H9 (cell line): ENCODE measurements around the gene FAM210A. TPM values are rescaled to one million over a fixed set of nuclear protein-coding genes. Genes with fewer than 3 reads are reported as not detected.
A peak's percentile ranks its signal among the peaks of the same experiment; 100 is the strongest.

Experiments
- DNase-seq: peaks from one replicate; pipeline ENCODE4 v3.0.0-alpha.2; 2017
- H2AFZ ChIP-seq: one replicate; pipeline ENCODE4 v1.6.1; 2013; ENCODE audit warnings: mild to moderate bottlenecking, low read length, control low read depth, moderate library complexity
- H2AK5ac ChIP-seq: 2 replicates; pipeline ENCODE4 v1.6.1; 2013; ENCODE audit warnings: low read length, control low read depth, mixed read lengths; ENCODE audit not compliant: insufficient read length
- H2BK120ac ChIP-seq: one replicate; pipeline ENCODE4 v1.6.1; 2013; ENCODE audit warnings: low read depth, mild to moderate bottlenecking, low read length, control low read depth, inconsistent platforms; ENCODE audit not compliant: poor library complexity, severe bottlenecking
- H2BK12ac ChIP-seq: 2 replicates; pipeline ENCODE4 v1.6.1; 2013; ENCODE audit warnings: low read length, control low read depth, mixed read lengths, low read depth; ENCODE audit not compliant: insufficient read length
- H2BK15ac ChIP-seq: 2 replicates; pipeline ENCODE4 v1.6.1; 2013; ENCODE audit warnings: low read depth, low read length, control low read depth
- H2BK20ac ChIP-seq: one replicate; pipeline ENCODE4 v1.6.1; 2013; ENCODE audit warnings: low read depth, mild to moderate bottlenecking, low read length, control low read depth, inconsistent platforms; ENCODE audit not compliant: poor library complexity, severe bottlenecking
- H2BK5ac ChIP-seq: 2 replicates; pipeline ENCODE4 v1.6.1; 2013; ENCODE audit warnings: low read length, control low read depth, mixed read lengths; ENCODE audit not compliant: insufficient read length
- H3K14ac ChIP-seq: 2 replicates; pipeline ENCODE4 v1.6.1; 2013; ENCODE audit warnings: low read length, control low read depth; ENCODE audit not compliant: insufficient read depth
- H3K18ac ChIP-seq: 2 replicates; pipeline ENCODE4 v1.6.1; 2013; ENCODE audit warnings: low read depth, mild to moderate bottlenecking, mixed read lengths, low read length, control low read depth; ENCODE audit not compliant: insufficient read length
- H3K23ac ChIP-seq: 2 replicates; pipeline ENCODE4 v1.6.1; 2013; ENCODE audit warnings: low read length, control low read depth, mixed read lengths, low read depth; ENCODE audit not compliant: insufficient read length
- H3K23me2 ChIP-seq: 2 replicates; pipeline ENCODE4 v1.6.1; 2013; ENCODE audit warnings: low read depth, mild to moderate bottlenecking, mixed read lengths, low read length, control low read depth; ENCODE audit not compliant: insufficient read length, poor library complexity, severe bottlenecking
- H3K27ac ChIP-seq: 2 replicates; pipeline ENCODE4 v1.5.1; 2013; ENCODE audit warnings: low read length, control low read depth, mixed read lengths, low read depth; ENCODE audit not compliant: insufficient read length
- H3K27me3 ChIP-seq: 2 replicates; pipeline ENCODE4 v1.6.1; 2013; ENCODE audit warnings: low read length, control low read depth, inconsistent platforms; ENCODE audit not compliant: insufficient read depth
- H3K4ac ChIP-seq: 2 replicates; pipeline ENCODE4 v1.6.1; 2013; ENCODE audit warnings: low read depth, mild to moderate bottlenecking, control low read depth, inconsistent platforms, low read length, moderate library complexity
- H3K4me1 ChIP-seq: 2 replicates; pipeline ENCODE4 v1.6.1; 2013; ENCODE audit warnings: low read length, control low read depth, inconsistent platforms; ENCODE audit not compliant: insufficient read depth
- H3K4me2 ChIP-seq: 2 replicates; pipeline ENCODE4 v1.6.1; 2013; ENCODE audit warnings: low read length, control low read depth, mixed read lengths; ENCODE audit not compliant: insufficient read length, insufficient read depth
- H3K56ac ChIP-seq: 2 replicates; pipeline ENCODE4 v1.6.1; 2013; ENCODE audit warnings: low read depth, mild to moderate bottlenecking, mixed read lengths, low read length, control low read depth; ENCODE audit not compliant: insufficient read length
- H3K79me1 ChIP-seq: 2 replicates; pipeline ENCODE4 v1.6.1; 2013; ENCODE audit warnings: low read depth, mild to moderate bottlenecking, moderate library complexity, low read length, control low read depth, inconsistent platforms; ENCODE audit not compliant: insufficient read depth, poor library complexity, severe bottlenecking
- H3K79me2 ChIP-seq: 2 replicates; pipeline ENCODE4 v1.6.1; 2013; ENCODE audit warnings: low read length, control low read depth, inconsistent platforms; ENCODE audit not compliant: insufficient read depth
- H3K9ac ChIP-seq: 2 replicates; pipeline ENCODE4 v1.6.1; 2013; ENCODE audit warnings: low read length, control low read depth, mixed read lengths; ENCODE audit not compliant: insufficient read length; ENCODE audit errors: extremely low read depth
- H3K9me3 ChIP-seq: one replicate; pipeline ENCODE4 v1.6.1; 2013; ENCODE audit warnings: low read depth, low read length, inconsistent platforms; ENCODE audit not compliant: control insufficient read depth
- H3T11ph ChIP-seq: one replicate; pipeline ENCODE4 v1.6.1; 2013; ENCODE audit warnings: mild to moderate bottlenecking, low read length, control low read depth, inconsistent platforms
- H4K20me1 ChIP-seq: one replicate; pipeline ENCODE4 v1.6.1; 2013; ENCODE audit not compliant: control insufficient read depth, insufficient read length, insufficient read depth
- H4K5ac ChIP-seq: 2 replicates; pipeline ENCODE4 v1.6.1; 2013; ENCODE audit warnings: low read depth, mild to moderate bottlenecking, mixed read lengths, low read length, control low read depth; ENCODE audit not compliant: insufficient read length
- H4K8ac ChIP-seq: replicated peaks from 2 replicates; pipeline ENCODE4 v1.6.1; 2013; ENCODE audit warnings: low read length, control low read depth, mixed read lengths, low read depth; ENCODE audit not compliant: insufficient read length
- H4K91ac ChIP-seq: 2 replicates; pipeline ENCODE4 v1.6.1; 2013; ENCODE audit warnings: low read depth, mild to moderate bottlenecking, moderate library complexity, mixed read lengths, low read length, control low read depth; ENCODE audit not compliant: insufficient read length
- H3K27ac Mint-ChIP-seq, 3 experiments: 2 replicates in 2 of 3; 3 replicates in 1 of 3; pipeline ENCODE4 v1.8.0; 2020 to 2021; ENCODE audit warnings: mixed read lengths in 3 of 3, mild to moderate bottlenecking in 1 of 3, moderate library complexity in 1 of 3
- H3K27me3 Mint-ChIP-seq: 2 replicates; pipeline ENCODE4 v1.8.0; 2021; ENCODE audit warnings: low read depth, mild to moderate bottlenecking, moderate library complexity, mixed read lengths
- H3K36me3 Mint-ChIP-seq, 3 experiments: 2 replicates in 2 of 3; 3 replicates in 1 of 3; pipeline ENCODE4 v1.8.0; 2020 to 2021; ENCODE audit warnings: low read depth in 3 of 3, mixed read lengths in 3 of 3; ENCODE audit not compliant: insufficient read depth in 1 of 3
- H3K4me1 Mint-ChIP-seq, 2 experiments: 2 replicates each; pipeline ENCODE4 v1.8.0; 2020; ENCODE audit warnings: mixed read lengths in 2 of 2
- H3K4me3 Mint-ChIP-seq, 2 experiments: 2 replicates in 1 of 2; 3 replicates in 1 of 2; pipeline ENCODE4 v1.8.0; 2020 to 2021; ENCODE audit warnings: mild to moderate bottlenecking in 2 of 2, mixed read lengths in 2 of 2, moderate library complexity in 1 of 2
- H3K9me3 Mint-ChIP-seq, 2 experiments: 2 replicates in 1 of 2; 3 replicates in 1 of 2; pipeline ENCODE4 v1.8.0; 2020; ENCODE audit warnings: mild to moderate bottlenecking in 2 of 2, mixed read lengths in 2 of 2, moderate library complexity in 1 of 2
- WGBS: extraction: QIAGEN DNeasy Blood & Tissue Kit; methylation state at CpG from one replicate; pipeline ENCODE4 v1.1.7; 2013; ENCODE audit warnings: missing lambda C conversion rate, low lambda C conversion rate, mixed read lengths; ENCODE audit not compliant: insufficient read length; ENCODE audit errors: extremely low coverage; 5-methylcytosine and 5-hydroxymethylcytosine counted together
- total RNA-seq: library from RNA; stranded (reverse); gene quantifications from 2 replicates; pipeline ENCODE4 v1.2.1, GENCODE V29; 2021
- TF ChIP-seq, protein P1 (sequence below): fragments of 200-600 bp; sonication (generic); conservative IDR thresholded peaks from 3 replicates; pipeline ENCODE4 v1.8.0; 2021; ENCODE audit warnings: antibody characterized with exemption, mild to moderate bottlenecking

The FAM210A gene
- total RNA-seq, 1 experiment from 2014 or later = 22.5 TPM

GRCh38 chr18:13758622-13759021, 32.3 kb upstream of the FAM210A start:
- Mint-ChIP-seq H3K4me1 (no peaks in the 10 kb centered on the region), H3K36me3 (peaks cover 57 to 81% (median 72%) of the 10 kb centered on the region in 3 experiments), H3K9me3 (peaks cover under 1 to 4% of the 10 kb centered on the region in 2 experiments; a peak in 3 of 5 replicates), H3K27me3 (no peaks in the 10 kb centered on the region), H3K4me3 (no peak overlapping the region), H3K27ac (peak overlapping the region in 1 of 3 experiments; percentile 8; a peak in 2 of 7 replicates)
- no peaks in the 10 kb centered on the region for H3K23me2 ChIP-seq
- H3K23ac ChIP-seq = no peak overlapping the region
- H3T11ph ChIP-seq = no peak overlapping the region
- H3K14ac ChIP-seq = no peak overlapping the region
- H3K27me3 ChIP-seq = no peaks in the 10 kb centered on the region
- no peak overlapping the region for H3K18ac ChIP-seq
- H3K4ac ChIP-seq = no peak overlapping the region
- no peak overlapping the region for H2AK5ac ChIP-seq
- H2BK12ac ChIP-seq = no peak overlapping the region
- H4K91ac ChIP-seq = no peak overlapping the region
- no peak overlapping the region for H3K56ac ChIP-seq
- no peak overlapping the region for H2AFZ ChIP-seq
- H4K5ac ChIP-seq = no peak overlapping the region
- H3K27ac ChIP-seq = no peak overlapping the region
- no peak overlapping the region for H2BK120ac ChIP-seq
- no peak overlapping the region for H4K8ac ChIP-seq
- WGBS = no CpG with 5 or more reads among the region's 1 CpG
- no peak overlapping the region for H3K9ac ChIP-seq
- H3K79me1 ChIP-seq = no peaks in the 10 kb centered on the region
- H4K20me1 ChIP-seq = no peaks in the 10 kb centered on the region
- H2BK15ac ChIP-seq = no peak overlapping the region
- H2BK5ac ChIP-seq = no peak overlapping the region
- TF ChIP-seq, protein P1, sequence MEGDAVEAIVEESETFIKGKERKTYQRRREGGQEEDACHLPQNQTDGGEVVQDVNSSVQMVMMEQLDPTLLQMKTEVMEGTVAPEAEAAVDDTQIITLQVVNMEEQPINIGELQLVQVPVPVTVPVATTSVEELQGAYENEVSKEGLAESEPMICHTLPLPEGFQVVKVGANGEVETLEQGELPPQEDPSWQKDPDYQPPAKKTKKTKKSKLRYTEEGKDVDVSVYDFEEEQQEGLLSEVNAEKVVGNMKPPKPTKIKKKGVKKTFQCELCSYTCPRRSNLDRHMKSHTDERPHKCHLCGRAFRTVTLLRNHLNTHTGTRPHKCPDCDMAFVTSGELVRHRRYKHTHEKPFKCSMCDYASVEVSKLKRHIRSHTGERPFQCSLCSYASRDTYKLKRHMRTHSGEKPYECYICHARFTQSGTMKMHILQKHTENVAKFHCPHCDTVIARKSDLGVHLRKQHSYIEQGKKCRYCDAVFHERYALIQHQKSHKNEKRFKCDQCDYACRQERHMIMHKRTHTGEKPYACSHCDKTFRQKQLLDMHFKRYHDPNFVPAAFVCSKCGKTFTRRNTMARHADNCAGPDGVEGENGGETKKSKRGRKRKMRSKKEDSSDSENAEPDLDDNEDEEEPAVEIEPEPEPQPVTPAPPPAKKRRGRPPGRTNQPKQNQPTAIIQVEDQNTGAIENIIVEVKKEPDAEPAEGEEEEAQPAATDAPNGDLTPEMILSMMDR = no peak
- DNase-seq = no peak
- no peak overlapping the region for H3K4me2 ChIP-seq
- H3K4me1 ChIP-seq = no peaks in the 10 kb centered on the region
- H3K9me3 ChIP-seq = no peaks in the 10 kb centered on the region
- H3K79me2 ChIP-seq = no peaks in the 10 kb centered on the region
- H2BK20ac ChIP-seq = no peak overlapping the region
